Skin of body (tissue), 2 donors: Measurements from ENCODE around the gene RSKR. TPM values are rescaled to one million over a fixed set of nuclear protein-coding genes. Genes with fewer than 3 reads are reported as not detected.
"Not testable (repeated sequence)": the region's sequence is repeated elsewhere in the genome, so short reads cannot be mapped to it uniquely, and the experiment has no call there.

Experiments used
- DNase-seq: peaks from one replicate; lab custom pipeline; 2025; lab: John Stamatoyannopoulos, UW
- total RNA-seq: library from RNA; depleted of rRNA; stranded (reverse); fragments of >200 nt; gene quantifications from one replicate; pipeline ENCODE4 v1.2.3, GENCODE V29; 2014

The RSKR gene
- total RNA-seq, 1 donor from 2014 or later = 13.9 TPM

DNA sequence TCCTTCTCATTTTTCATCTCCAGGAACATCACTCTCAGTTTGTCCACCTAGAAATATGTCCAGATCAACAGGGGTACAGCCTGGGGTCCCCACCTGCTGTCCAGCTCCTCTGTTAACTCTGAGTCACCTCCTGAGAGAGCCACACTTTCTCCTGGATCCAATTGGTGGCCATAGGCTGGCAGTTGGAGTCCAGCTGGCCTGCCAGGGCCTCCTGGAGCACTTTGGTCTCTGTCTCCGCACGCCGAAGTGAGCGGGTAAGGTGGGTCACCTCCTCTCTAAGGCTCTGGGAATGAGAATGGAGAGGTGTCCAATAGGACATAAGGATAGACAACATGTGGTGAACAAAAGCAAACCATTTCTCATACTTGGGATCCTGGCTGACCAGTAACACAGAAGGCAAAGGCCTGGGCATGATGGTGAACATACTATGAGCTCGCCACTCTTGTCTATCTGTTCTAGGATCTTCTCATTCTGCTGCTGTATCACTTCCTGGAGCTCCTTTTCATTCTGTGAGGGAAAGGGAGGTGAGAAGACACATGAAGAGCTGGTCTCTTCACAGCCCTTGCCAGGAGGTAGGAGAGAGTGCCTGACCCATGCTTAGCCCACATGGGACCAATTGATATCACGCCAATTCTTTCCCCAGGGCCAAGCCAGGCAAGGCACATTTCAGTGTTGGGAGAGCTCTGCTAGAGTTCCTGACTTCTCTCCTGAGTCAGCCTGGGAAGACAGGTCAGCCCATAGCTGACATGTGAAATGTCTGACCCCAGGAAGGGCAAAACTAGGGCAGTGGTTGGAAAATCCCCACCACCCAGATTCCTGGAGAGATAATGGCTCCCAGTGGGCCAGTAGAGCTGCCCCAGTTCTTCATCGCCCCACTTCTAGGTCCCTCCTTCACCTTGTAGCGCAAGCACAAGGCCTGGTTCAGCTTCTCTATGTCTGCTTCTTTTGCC is 35.5 kb downstream of the RSKR start:
- DNase-seq = no peak

DNA sequence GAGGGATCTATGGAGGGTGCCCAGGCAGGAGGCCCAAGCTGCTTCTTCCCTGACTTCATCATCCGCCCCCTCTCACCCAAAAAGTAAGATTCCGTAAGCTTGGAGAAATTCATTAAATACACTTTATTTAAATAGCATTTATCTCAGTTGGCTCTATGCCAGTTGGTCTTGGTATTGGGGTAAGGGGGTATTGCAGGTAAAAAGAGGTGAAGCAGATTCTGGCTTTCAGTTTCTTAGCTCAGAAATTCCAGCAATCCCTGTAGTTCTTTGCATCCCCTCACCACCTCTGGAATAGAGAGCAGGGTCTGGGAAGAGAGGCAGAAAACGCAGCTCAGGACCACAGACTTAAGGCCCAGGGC is 36.5 kb downstream of the RSKR start:
- DNase-seq = no peak

DNA sequence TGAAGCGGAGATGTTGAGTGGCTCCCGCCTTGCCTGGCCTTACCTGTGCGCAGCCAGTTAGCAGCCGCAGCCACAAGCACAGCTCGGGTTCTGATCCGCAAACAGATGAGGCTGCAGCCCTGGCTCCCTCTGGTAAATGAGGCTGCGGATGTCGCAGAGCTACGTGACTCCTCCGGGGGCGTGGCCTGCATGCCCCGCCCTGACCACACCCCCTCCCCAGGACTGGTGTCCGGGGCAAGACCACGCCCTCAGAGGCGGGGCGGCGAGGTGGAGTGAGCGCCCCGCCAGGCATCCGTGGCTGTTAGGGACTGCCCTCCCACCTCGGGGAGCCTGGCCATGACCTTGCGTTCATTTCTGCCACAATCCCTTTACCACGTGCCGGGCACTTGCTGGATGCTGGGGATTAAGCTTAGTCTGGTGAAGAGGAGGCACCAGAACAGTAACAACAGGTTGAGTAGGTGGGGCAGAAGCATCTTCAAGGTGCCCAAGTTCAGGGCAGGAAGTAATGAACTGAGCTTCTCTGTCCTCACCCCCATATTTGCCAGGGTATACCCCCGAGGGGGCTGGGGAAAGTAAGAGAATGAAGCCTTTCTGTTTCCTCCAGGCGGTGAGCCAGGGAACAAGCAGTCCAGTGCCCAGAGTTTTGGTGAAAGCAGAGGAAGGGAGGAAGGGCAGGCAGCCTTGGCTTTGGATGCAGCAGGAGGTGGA is 37.1 kb downstream of the RSKR start, which contains the start of gene ALDOC:
Gene ALDOC (minus strand): TSS at position 138 of the 708 bp plus-strand sequence. CDS start 1,363 bp downstream, outside the sequence.
- DNase-seq = no peak

DNA sequence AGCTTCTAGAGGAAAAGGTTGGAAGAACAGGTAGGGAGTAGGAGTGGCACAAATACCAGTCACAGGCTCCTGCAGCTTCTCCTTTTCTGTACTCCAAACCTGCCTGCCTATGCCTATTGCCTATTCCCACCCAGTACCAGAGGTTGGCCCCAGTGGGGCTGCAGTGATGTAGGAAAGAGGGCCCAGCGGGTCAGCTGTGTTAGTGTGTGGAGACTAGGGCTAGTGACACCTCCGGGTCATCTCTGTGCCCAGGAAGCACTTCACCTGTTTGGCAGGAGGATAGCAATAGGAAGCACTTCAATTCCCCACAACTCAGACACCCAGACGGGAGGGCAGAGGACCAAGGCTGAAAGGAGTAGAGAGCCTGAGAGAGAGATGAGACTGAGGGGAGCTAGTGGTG is 38.0 kb downstream of the RSKR start:
- not testable (repeated sequence) for DNase-seq

DNA sequence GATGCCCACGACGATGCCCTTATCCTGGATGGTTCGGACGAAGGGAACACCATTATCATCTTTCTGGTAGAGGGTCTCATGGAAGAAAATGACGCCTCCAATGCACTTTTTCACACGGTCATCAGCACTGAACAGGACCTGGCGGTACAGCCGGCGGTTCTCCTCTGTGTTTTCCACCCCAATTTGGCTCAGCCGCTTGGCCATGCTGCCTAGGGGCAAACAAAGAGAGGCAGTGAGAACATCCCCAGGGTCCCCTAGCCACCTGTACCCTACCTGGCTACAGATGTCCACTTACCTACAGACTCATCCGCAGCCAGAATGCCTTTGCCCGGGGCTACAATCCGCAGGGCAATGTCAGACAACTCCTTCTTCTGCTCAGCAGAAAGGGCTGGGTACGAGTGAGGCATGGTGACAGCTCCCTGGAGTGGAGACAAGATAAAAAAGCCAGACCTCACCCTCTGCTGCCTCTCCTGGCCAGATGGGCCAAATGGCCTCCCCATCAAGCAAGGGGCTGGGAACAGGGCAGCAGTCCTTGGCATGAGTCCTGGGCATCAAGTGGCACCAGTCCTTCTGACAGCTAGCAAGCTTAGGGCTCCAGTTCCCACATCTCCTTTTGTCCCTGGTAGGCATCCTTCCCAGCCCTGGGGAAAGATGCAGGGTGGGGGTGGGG is 38.7 kb downstream of the RSKR start:
- DNase-seq = no peak

DNA sequence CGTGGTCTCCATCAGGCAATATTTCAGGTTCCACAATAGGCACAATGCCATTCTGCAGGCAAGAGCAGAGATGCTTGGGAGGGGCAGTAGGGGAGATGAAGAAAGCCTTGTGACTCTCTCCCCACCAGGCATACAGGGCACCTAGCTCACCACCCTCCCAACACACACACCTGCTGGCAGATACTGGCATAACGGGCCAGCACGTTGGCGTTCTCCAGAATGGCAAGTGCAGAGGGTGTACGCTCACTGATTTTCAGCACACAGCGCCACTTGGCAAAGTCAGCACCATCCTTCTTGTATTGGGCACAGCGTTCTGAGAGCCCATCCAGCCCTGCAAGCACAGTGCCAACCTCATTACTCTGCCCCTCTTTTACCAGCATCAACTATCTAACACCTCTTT is 39.5 kb downstream of the RSKR start:
- DNase-seq = no peak

DNA sequence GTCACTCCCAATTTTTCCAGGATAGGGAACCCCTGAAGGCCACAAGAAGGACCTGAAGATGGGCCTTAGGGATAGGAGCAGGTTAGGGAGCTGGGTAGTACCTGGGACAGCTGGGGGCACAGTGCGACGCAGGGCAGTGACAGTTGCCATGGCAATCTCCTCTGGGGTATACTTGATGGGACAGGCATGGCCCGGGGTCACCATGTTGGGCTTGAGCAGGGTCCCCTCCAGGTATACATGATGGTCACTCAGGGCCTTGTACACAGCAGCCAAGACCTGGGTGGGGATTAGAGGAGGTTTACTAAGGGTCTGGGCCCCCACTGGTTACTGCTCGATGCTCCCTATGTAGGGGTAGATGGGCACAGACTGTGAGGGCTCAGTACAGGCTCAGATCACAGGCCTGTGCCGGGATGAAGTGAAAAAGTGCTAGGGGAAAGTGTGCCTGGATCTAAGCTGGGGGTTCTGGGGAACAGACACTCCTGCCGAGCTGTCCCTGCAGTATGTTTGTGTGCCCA is 40.0 kb downstream of the RSKR start:
- no peak for DNase-seq

DNA sequence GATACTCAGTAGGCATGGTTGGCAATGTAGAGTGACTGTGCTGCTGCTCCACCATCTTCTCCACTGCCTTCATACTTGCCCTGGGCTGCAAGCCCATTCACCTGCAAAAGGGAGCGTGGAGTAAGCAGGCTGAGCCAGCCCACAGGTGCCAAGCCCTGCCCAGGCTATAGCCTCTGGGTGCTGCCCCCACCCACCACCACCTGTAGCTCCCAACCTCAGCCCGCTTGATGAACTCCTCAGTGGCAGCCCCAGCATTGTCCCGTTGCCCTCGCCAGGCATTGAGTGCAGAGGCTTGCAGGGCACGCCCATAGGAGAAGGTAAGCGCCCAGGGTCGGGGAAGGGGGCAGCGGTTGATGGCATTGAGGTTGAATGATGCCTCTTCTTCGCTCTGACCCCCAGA is 40.5 kb downstream of the RSKR start:
- DNase-seq = no peak

DNA sequence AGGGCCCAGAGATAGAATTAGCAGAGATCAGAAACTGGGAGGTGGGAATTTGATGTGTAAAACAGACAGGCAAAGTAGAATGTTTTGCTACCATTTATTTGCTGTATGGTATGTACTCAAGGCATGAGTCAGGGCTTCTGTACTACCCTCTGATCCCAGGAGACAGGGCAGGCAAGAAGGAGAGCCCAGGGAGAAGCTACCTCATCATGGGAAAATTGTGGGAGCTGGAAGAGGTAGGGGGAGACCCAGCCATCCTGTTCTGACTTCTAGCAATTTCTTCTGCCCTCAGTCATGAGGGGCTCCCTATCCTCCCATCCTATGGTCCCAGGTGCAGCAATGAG is 41.0 kb downstream of the RSKR start:
- DNase-seq = no peak

DNA sequence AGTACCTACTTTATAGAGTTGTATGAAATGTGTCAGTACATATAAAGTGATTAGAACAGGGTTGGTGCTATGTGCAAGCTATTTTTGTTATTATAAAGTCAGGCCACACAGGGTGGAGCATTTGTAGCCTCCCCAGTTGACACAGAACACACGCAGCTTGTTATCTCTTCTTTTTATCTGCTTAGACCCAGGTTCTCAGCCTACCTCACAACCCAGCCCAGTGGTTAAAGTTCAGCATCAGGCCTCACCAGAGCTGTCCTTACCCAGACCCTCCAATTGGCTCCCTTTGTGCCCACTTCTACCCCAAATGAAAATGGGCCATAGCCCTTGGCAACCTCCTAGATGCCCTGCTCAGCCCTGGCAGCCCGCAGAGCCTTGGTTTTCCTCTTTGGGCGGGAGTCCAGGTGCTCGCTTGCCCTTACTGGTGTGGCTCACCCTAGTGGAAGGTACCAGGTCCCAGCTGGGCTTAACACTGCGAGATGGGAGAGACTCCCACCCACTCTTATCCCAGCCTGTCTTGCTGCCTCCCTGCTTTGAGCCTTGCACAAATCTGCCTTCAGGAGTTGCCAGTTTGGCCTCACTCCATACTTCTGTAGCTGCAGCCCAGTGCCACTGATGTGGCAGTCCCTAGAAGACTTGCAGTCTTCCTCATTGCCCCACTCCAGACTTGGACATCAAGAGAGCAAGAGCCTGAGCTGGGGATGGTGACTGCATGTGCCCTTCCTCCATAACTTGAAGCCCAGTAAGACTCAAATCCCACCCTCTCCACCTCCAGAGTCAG is 41.5 kb downstream of the RSKR start:
- no peak for DNase-seq

DNA sequence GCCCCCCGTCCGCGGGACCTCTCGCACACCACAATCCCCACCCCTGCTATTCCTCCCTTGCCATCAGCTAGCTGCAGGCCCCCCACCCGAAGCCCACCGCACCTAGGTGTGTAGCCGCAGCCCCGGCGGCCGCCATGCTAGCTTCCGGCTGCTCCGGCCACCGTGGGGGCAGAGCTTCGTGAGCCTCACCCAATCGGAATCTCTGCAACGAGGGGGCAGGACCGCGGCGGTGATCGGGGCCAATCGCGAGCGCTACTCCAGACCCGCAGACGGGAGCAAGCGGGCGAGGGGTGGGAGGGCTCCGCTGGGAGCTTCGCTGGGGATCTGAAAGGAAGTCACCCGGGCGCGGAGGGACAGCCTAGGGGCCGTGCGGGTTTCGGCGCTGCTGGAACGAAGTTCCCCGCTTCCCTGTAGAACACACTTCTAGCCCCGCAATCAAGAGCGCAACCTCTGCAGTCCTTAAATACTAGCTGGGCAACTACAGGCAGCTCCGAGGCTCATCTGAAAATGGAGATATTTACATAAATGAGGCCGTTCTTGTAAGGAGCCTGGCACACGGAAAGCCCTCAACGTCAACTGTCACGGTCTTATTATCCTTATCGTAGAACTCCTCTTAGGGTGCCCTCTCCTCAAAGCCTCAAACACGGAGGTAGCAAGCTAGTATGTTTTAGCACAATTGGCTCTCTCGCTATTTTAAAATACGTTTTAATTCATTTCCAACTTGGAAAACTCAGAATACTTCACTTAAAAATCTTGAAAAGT is 42.4 kb downstream of the RSKR start, which contains the start of gene PIGS:
Gene PIGS (minus strand): TSS at position 164 of the 762 bp plus-strand sequence. CDS start 28 bp downstream, at position 136.
- peak; percentile 85 for DNase-seq

DNA sequence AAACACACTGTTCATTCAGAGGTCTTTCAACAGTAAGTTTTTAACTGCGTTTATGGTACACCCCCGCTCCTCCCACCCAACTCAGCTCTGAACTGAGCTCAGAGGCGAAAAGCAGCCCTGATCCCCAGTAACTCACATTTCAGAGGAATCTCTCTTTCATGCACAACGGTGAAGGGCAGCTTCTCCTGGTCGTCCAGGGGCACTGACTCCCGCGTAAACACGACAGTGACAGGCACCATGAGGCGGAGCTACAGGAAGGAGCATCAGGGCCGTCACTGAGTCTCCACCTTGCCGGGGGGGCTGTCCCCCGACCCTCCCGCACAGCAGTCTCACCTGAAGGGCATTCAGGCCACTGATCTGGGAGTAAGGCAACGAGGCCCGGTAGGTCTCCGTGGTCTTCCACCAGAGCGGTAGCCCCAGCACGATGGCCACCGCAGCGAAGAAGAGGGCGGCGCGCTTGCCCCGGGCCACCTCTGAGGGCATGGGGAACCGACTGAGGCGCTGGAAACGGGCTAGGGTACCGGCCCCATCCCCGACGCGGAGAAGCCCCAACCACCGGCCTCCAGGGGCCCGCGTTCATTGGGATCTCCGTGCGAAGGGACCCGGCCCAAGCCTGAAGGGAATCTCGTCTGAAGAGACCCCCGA is 43.1 kb downstream of the RSKR start:
- DNase-seq = no peak

DNA sequence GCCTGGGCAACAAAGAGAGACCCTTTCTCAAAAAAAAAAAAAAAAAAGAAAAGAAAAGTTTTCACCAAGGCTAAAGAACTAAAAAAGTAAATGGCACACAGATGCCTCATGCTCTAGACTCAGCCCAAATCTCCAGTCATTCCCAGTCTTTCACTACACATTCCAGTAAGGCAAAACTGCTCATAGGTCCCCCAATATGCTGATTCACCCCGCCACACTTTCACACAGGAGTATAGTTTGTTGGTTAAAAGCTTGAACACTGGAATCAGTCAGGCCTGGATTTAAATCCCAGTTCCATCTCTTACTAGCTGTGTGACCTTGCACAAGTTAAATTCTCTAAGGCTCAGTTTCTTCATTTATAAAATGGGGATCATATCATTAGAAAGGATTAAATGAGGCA is 44.5 kb downstream of the RSKR start:
- DNase-seq = no peak

DNA sequence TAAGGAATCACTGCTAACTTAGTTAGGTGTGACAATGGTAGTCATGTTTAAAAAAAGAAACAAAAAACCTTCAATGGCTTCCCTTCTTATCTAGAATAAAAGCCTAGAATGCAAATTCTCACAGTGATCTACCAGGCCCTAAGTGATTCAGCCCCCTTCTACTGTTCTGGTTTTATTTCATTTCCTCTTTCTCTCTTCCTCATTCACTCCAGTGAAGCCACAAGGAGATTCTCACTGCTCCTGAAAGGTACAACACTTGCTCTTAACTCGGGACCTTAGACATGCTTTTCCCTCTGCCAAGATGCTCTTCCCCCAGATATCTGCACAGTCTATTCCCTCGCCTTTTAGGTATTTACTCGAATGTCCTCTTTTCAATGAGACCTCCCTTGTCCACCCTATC is 46.4 kb downstream of the RSKR start:
- DNase-seq = no peak

DNA sequence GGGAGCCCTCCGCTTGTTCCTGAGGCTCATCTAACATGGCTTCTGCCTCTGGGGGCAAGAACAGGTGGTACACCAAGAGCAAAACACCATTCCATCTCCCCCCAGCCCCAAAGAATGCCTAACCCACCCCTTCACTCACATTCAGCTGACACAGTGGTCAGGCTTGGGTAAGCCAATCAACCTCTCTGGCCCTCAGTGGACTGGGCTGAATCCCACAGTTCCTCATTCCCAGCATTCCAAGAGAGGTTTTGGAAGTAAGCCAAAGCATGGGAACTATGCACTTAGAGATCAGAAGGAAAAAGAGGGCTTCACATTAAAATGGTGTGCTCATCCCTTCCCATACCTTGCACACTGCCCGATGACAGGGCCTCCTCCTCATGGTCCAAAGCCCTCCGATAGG is 50.5 kb downstream of the RSKR start:
- no peak for DNase-seq
